Measurements from ENCODE around the gene GNS. TPM values are rescaled to one million over a fixed set of nuclear protein-coding genes. Genes with fewer than 3 reads are reported as not detected.
"Not testable (repeated sequence)": the region's sequence is repeated elsewhere in the genome, so short reads cannot be mapped to it uniquely, and the experiment has no call there.

GNS gene
- total RNA-seq, result 10 to 100 TPM; 20.7 to 21.1 TPM
- 47.5 TPM for polyA plus RNA-seq

- ChIA-PET CTCF (interaction anchor here (1.5 kb wide), 2 partner anchors 21 to 37 kb away, joined by 3 read pairs; no protein-coding TSS in a partner anchor), POLR2A (interaction anchor here (0.9 to 1.8 kb wide), 2 partner anchors 29 to 410 kb away, joined by 3 to 6 read pairs; partner anchors contain the start of gene LEMD3)
- Histone ChIP-seq H3K27ac (ENCODE audit: low read depth, low read length) (peak within 1 kb of the TSS; percentile 80), H3K4me3 (ENCODE audit: low read length) (peak within 1 kb of the TSS; percentile 96), H3K36me3 (ENCODE audit: insufficient read depth, low read length) (no peaks in the 10 kb centered on the region), H3K27me3 (ENCODE audit: insufficient read depth, low read length, poor library complexity, severe bottlenecking) (no peaks in the 10 kb centered on the region), H3K9me3 (ENCODE audit: low read length) (no peaks in the 10 kb centered on the region), H3K4me1 (ENCODE audit: insufficient read depth, low read length) (peaks cover 22% of the 10 kb centered on the region)
- peak; percentile 89 to 94 (median 90) for DNase-seq
- peaks cover 0 to 8% of the 10 kb centered on the region in 2 donors for H3K27me3 Mint-ChIP-seq
- H3K4me1 Mint-ChIP-seq, result peaks cover 40 to 56% (median 50%) of the 10 kb centered on the region in 3 donors
- peak within 1 kb of the TSS; percentile 90 to 99 (median 94) for H3K4me3 Mint-ChIP-seq
- peak within 1 kb of the TSS; percentile 71 to 98 (median 92) for H3K27ac Mint-ChIP-seq
- H3K36me3 Mint-ChIP-seq, result peaks cover 0 to 17% (median 2%) of the 10 kb centered on the region in 3 donors
- no peaks in the 10 kb centered on the region for H3K9me3 Mint-ChIP-seq
Observed at GRCh38 chr12:64759035-64759894, at the start of gene GNS. GNS (minus strand) TSS chr12:64759406; CDS start chr12:64759276, 130 bp downstream.

GRCh38 chr12:64808110-64808509 lies 48.9 kb upstream of the GNS start:
- peaks cover 0 to 4% (median 1%) of the 10 kb centered on the region in 3 donors for H3K36me3 Mint-ChIP-seq
- H3K4me3 Mint-ChIP-seq, result no peak overlapping the region
- ChIA-PET POLR2A (no interaction called here), CTCF (interaction anchor here (0.6 kb wide), 1 partner anchor 11 kb away, joined by 3 read pairs; no protein-coding TSS in a partner anchor)
- Histone ChIP-seq H3K27me3 (ENCODE audit: insufficient read depth, low read length, poor library complexity, severe bottlenecking) (peaks cover 5% of the 10 kb centered on the region), H3K9me3 (ENCODE audit: low read length) (no peaks in the 10 kb centered on the region), H3K27ac (ENCODE audit: low read depth, low read length) (no peak overlapping the region), H3K4me3 (ENCODE audit: low read length) (no peak overlapping the region), H3K36me3 (ENCODE audit: insufficient read depth, low read length) (no peaks in the 10 kb centered on the region), H3K4me1 (ENCODE audit: insufficient read depth, low read length) (no peaks in the 10 kb centered on the region)
- peaks cover 0 to 4% (median 0%) of the 10 kb centered on the region in 3 donors for H3K4me1 Mint-ChIP-seq
- peaks cover 19 to 68% of the 10 kb centered on the region in 2 donors for H3K27me3 Mint-ChIP-seq
- no peaks in the 10 kb centered on the region for H3K9me3 Mint-ChIP-seq
- H3K27ac Mint-ChIP-seq, result no peak overlapping the region
- DNase-seq, result no peak

- Mint-ChIP-seq H3K4me1 (peaks cover 4 to 5% (median 4%) of the 10 kb centered on the region in 3 donors), H3K27ac (no peak overlapping the region), H3K4me3 (no peak overlapping the region), H3K27me3 (peaks cover 16 to 71% of the 10 kb centered on the region in 2 donors), H3K36me3 (peaks cover 0 to 4% (median 1%) of the 10 kb centered on the region in 3 donors), H3K9me3 (no peaks in the 10 kb centered on the region)
- ChIA-PET POLR2A (no interaction called here), CTCF (no interaction called here)
- H3K36me3 ChIP-seq (ENCODE audit: insufficient read depth, low read length), result no peaks in the 10 kb centered on the region
- DNase-seq, result no peak
- no peaks in the 10 kb centered on the region for H3K4me1 ChIP-seq (ENCODE audit: insufficient read depth, low read length)
- H3K27me3 ChIP-seq (ENCODE audit: insufficient read depth, low read length, poor library complexity, severe bottlenecking), result peaks cover 5% of the 10 kb centered on the region
- no peak overlapping the region for H3K4me3 ChIP-seq (ENCODE audit: low read length)
- H3K27ac ChIP-seq (ENCODE audit: low read depth, low read length), result no peak overlapping the region
- H3K9me3 ChIP-seq (ENCODE audit: low read length), result no peaks in the 10 kb centered on the region
Observed at GRCh38 chr12:64806593-64807460, 47.6 kb upstream of the GNS start.

- no peak for DNase-seq
- ChIA-PET POLR2A (no interaction called here), CTCF (no interaction called here)
- H3K27ac Mint-ChIP-seq, result no peak overlapping the region
- Histone ChIP-seq H3K9me3 (ENCODE audit: low read length) (no peaks in the 10 kb centered on the region), H3K4me1 (ENCODE audit: insufficient read depth, low read length) (no peaks in the 10 kb centered on the region), H3K27ac (ENCODE audit: low read depth, low read length) (no peak overlapping the region), H3K27me3 (ENCODE audit: insufficient read depth, low read length, poor library complexity, severe bottlenecking) (peaks cover 5% of the 10 kb centered on the region), H3K4me3 (ENCODE audit: low read length) (no peak overlapping the region), H3K36me3 (ENCODE audit: insufficient read depth, low read length) (no peaks in the 10 kb centered on the region)
- H3K4me3 Mint-ChIP-seq, result no peak overlapping the region
- no peaks in the 10 kb centered on the region for H3K9me3 Mint-ChIP-seq
- peaks cover 4 to 5% (median 4%) of the 10 kb centered on the region in 3 donors for H3K4me1 Mint-ChIP-seq
- peaks cover 16 to 68% of the 10 kb centered on the region in 2 donors for H3K27me3 Mint-ChIP-seq
- peaks cover 0 to 4% (median 1%) of the 10 kb centered on the region in 3 donors for H3K36me3 Mint-ChIP-seq
Observed at GRCh38 chr12:64806173-64806572, 47.0 kb upstream of the GNS start.

GRCh38 chr12:64802180-64802775 lies 43.1 kb upstream of the GNS start:
- POLR2A ChIA-PET; H3K27ac Mint-ChIP-seq; H3K36me3 Mint-ChIP-seq; H3K4me3 Mint-ChIP-seq; H3K4me3 ChIP-seq (ENCODE audit: low read length); H3K4me1 Mint-ChIP-seq; H3K4me1 ChIP-seq (ENCODE audit: insufficient read depth, low read length); H3K9me3 ChIP-seq (ENCODE audit: low read length); H3K27ac ChIP-seq (ENCODE audit: low read depth, low read length); H3K36me3 ChIP-seq (ENCODE audit: insufficient read depth, low read length); H3K9me3 Mint-ChIP-seq; H3K27me3 ChIP-seq (ENCODE audit: insufficient read depth, low read length, poor library complexity, severe bottlenecking): not testable (repeated sequence)
- peak; percentile 25 to 63 (median 37) for DNase-seq
- peaks cover 15 to 61% of the 10 kb centered on the region in 2 donors for H3K27me3 Mint-ChIP-seq
- CTCF ChIA-PET, result interaction anchor here (0.6 to 1.7 kb wide), 8 partner anchors 10 to 430 kb away, joined by 3 to 5 read pairs (median 4); no protein-coding TSS in a partner anchor

GRCh38 chr12:64801381-64801780 lies 42.2 kb upstream of the GNS start:
- POLR2A ChIA-PET, result no interaction called here
- no peaks in the 10 kb centered on the region for H3K9me3 ChIP-seq (ENCODE audit: low read length)
- Mint-ChIP-seq H3K4me1 (peaks cover 0 to 7% (median 4%) of the 10 kb centered on the region in 3 donors), H3K9me3 (no peaks in the 10 kb centered on the region), H3K36me3 (no peaks in the 10 kb centered on the region), H3K27me3 (peaks cover 13 to 52% of the 10 kb centered on the region in 2 donors), H3K4me3 (no peak overlapping the region), H3K27ac (peak overlapping the region in 1 of 8 donors; percentile 63)
- no peaks in the 10 kb centered on the region for H3K27me3 ChIP-seq (ENCODE audit: insufficient read depth, low read length, poor library complexity, severe bottlenecking)
- no peak for DNase-seq
- CTCF ChIA-PET, result interaction anchor here (0.6 to 1.7 kb wide), 7 partner anchors 9 to 431 kb away, joined by 3 to 5 read pairs (median 4); no protein-coding TSS in a partner anchor
- no peak overlapping the region for H3K27ac ChIP-seq (ENCODE audit: low read depth, low read length)
- no peak overlapping the region for H3K4me3 ChIP-seq (ENCODE audit: low read length)
- H3K4me1 ChIP-seq (ENCODE audit: insufficient read depth, low read length), result no peaks in the 10 kb centered on the region
- H3K36me3 ChIP-seq (ENCODE audit: insufficient read depth, low read length), result no peaks in the 10 kb centered on the region

GRCh38 chr12:64800640-64801039 lies 41.4 kb upstream of the GNS start:
- peaks cover 0 to 7% (median 4%) of the 10 kb centered on the region in 3 donors for H3K4me1 Mint-ChIP-seq
- H3K9me3 Mint-ChIP-seq, result no peaks in the 10 kb centered on the region
- Histone ChIP-seq H3K27ac (ENCODE audit: low read depth, low read length) (no peak overlapping the region), H3K27me3 (ENCODE audit: insufficient read depth, low read length, poor library complexity, severe bottlenecking) (no peaks in the 10 kb centered on the region), H3K4me1 (ENCODE audit: insufficient read depth, low read length) (no peaks in the 10 kb centered on the region), H3K4me3 (ENCODE audit: low read length) (no peak overlapping the region), H3K36me3 (ENCODE audit: insufficient read depth, low read length) (no peaks in the 10 kb centered on the region), H3K9me3 (ENCODE audit: low read length) (no peaks in the 10 kb centered on the region)
- CTCF ChIA-PET, result interaction anchor here (1.7 kb wide), 1 partner anchor 21 kb away, joined by 4 read pairs; no protein-coding TSS in a partner anchor
- POLR2A ChIA-PET, result no interaction called here
- no peak for DNase-seq
- H3K4me3 Mint-ChIP-seq, result no peak overlapping the region
- H3K27me3 Mint-ChIP-seq, result peaks cover 13 to 48% of the 10 kb centered on the region in 2 donors
- H3K36me3 Mint-ChIP-seq, result no peaks in the 10 kb centered on the region
- H3K27ac Mint-ChIP-seq, result no peak overlapping the region
